Anterior cingulate cortex (tissue), 58 donors: ENCODE data around the gene MFSD1.
A peak's percentile ranks its signal among the peaks of the same experiment; 100 is the strongest.

Experiments used
- DNase-seq, 58 donors: peaks; one replicate each; lab custom pipeline; 2025; lab: John Stamatoyannopoulos, UW

The MFSD1 gene

GRCh38 chr3:158801696-158802408 lies at the start of gene MFSD1:
Gene MFSD1 (plus strand): TSS chr3:158802054. CDS start chr3:158802153, 99 bp downstream.
- DNase-seq, result peak; percentile 39 to 98 (median 90)

GRCh38 chr3:158753854-158754253 lies 48.0 kb upstream of the MFSD1 start:
- no peak for DNase-seq

GRCh38 chr3:158755421-158755820 lies 46.4 kb upstream of the MFSD1 start:
- DNase-seq, result no peak

- no peak for DNase-seq
These were observed 40.5 kb upstream of the MFSD1 start for GRCh38 chr3:158761350-158761749.

- DNase-seq, result no peak
These were observed 39.2 kb upstream of the MFSD1 start for GRCh38 chr3:158762701-158763100.

GRCh38 chr3:158763421-158763820 lies 38.4 kb upstream of the MFSD1 start:
- DNase-seq, result no peak

GRCh38 chr3:158765518-158766205 lies 36.2 kb upstream of the MFSD1 start:
- DNase-seq, result no peak

GRCh38 chr3:158766364-158766763 lies 35.5 kb upstream of the MFSD1 start:
- no peak for DNase-seq

- peak in 4 of 58 donors; percentile 1 to 5 (median 3) for DNase-seq
These were observed 33.5 kb upstream of the MFSD1 start for GRCh38 chr3:158768361-158768787.

- DNase-seq, result no peak
These were observed 32.8 kb upstream of the MFSD1 start for GRCh38 chr3:158768881-158769543.

- DNase-seq, result no peak
These were observed 32.3 kb upstream of the MFSD1 start for GRCh38 chr3:158769549-158769948.

- no peak for DNase-seq
These were observed 31.7 kb upstream of the MFSD1 start for GRCh38 chr3:158769952-158770740.

GRCh38 chr3:158770741-158771350 lies 31.0 kb upstream of the MFSD1 start:
- DNase-seq, result no peak

GRCh38 chr3:158771577-158771976 lies 30.3 kb upstream of the MFSD1 start:
- no peak for DNase-seq

GRCh38 chr3:158771982-158772381 lies 29.9 kb upstream of the MFSD1 start:
- no peak for DNase-seq

GRCh38 chr3:158773166-158773565 lies 28.7 kb upstream of the MFSD1 start:
- no peak for DNase-seq

GRCh38 chr3:158773845-158774830 lies 27.7 kb upstream of the MFSD1 start:
- DNase-seq, result no peak

- DNase-seq, result no peak
These were observed 26.9 kb upstream of the MFSD1 start for GRCh38 chr3:158774965-158775364.
